HFF-Myc (cell line): ENCODE results near the gene CDK6.

Source experiments
- DNase-seq: peaks from one replicate; pipeline ENCODE4 v3.0.0-alpha.2; 2011; ENCODE audit warnings: low read depth; ENCODE audit errors: extremely low read depth
- H3K4me3 ChIP-seq: replicated peaks from 2 replicates; pipeline ENCODE4 v1.5.1; 2011; ENCODE audit warnings: low read depth, mild to moderate bottlenecking, control low read depth, low read length
- TF ChIP-seq, protein P1 (sequence below): IDR thresholded peaks from 2 replicates; pipeline ENCODE4 v1.5.1; 2012; ENCODE audit warnings: mild to moderate bottlenecking, low read depth, low read length, control low read depth; ENCODE audit errors: missing control alignments

Gene CDK6

GRCh38 chr7:92602352-92603088, 233.9 kb downstream of the CDK6 start:
- no peak overlapping the region for H3K4me3 ChIP-seq
- DNase-seq, result no peak
- TF ChIP-seq, protein P1, sequence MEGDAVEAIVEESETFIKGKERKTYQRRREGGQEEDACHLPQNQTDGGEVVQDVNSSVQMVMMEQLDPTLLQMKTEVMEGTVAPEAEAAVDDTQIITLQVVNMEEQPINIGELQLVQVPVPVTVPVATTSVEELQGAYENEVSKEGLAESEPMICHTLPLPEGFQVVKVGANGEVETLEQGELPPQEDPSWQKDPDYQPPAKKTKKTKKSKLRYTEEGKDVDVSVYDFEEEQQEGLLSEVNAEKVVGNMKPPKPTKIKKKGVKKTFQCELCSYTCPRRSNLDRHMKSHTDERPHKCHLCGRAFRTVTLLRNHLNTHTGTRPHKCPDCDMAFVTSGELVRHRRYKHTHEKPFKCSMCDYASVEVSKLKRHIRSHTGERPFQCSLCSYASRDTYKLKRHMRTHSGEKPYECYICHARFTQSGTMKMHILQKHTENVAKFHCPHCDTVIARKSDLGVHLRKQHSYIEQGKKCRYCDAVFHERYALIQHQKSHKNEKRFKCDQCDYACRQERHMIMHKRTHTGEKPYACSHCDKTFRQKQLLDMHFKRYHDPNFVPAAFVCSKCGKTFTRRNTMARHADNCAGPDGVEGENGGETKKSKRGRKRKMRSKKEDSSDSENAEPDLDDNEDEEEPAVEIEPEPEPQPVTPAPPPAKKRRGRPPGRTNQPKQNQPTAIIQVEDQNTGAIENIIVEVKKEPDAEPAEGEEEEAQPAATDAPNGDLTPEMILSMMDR, result no peak

GRCh38 chr7:92598310-92598981, 237.9 kb downstream of the CDK6 start:
- H3K4me3 ChIP-seq, result no peak overlapping the region
- no peak for DNase-seq
- TF ChIP-seq, protein P1, result no peak

DNA sequence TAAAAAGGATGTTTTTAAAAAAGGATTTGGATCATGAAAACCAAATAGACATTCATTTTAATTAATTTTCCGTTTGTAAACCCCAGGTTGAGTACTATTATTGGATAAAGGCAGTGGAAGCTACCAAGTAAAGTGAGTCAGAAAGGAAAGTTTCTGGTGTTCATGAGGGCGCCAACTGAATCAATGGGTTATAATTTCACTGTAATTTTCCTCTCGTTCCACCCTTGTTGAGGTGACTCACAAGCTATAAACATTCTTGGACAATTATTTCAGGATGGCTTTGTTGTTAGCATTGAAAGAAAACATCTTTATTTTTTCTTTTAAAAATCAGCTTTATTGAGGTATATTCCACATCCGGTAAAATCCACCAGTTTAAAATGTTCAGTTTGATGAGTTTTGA, 241.1 kb downstream of the CDK6 start:
- DNase-seq, result peak; percentile 80
- H3K4me3 ChIP-seq, result no peak overlapping the region
- TF ChIP-seq, protein P1, result no peak

DNA sequence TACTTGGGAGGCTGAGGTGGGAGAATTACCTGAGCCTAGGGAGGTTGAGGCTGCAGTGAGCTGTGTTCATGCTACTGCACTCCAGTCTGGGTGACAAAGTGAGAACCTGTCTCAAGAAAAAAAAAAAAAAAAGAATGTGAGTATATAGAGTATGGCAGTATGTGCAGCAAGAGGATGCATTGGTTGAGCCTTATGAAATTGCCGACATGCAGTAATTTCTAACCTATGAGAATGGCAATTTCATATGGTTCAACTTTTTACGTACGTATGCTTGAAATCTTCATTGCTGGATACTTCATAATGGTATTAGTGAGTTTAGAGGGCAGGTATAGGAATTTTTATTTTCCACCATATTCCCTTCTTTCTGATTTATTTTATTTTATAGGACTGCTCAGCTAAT, 241.6 kb downstream of the CDK6 start:
- DNase-seq, result no peak
- no peak overlapping the region for H3K4me3 ChIP-seq
- TF ChIP-seq, protein P1, result no peak

- H3K4me3 ChIP-seq, result peak overlapping the region; percentile 90
- TF ChIP-seq, protein P1, result no peak
- DNase-seq, result no peak
Observed at GRCh38 chr7:92590711-92591310, 245.6 kb downstream of the CDK6 start.

DNA sequence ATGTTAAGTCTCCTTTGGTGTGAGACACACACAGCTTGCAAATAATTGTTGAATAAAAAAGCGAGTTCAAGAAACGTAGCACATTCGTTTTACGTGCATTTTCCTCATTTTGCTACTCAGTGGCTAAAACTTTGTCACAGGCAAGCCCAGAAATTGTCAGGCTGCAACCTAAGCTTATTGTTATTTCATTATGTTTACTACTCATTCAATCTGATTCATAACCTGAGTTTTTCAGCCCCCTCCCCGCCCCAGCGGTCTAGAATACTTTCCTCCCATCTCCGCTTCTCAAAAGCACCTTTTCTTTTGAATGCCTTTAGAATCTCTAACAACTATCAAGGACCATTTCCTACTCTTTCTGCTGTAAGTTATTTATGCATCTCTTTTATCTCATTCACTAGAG, 247.3 kb downstream of the CDK6 start:
- no peak for DNase-seq
- H3K4me3 ChIP-seq, result peak overlapping the region; percentile 90
- TF ChIP-seq, protein P1, result no peak
